Measurements from ENCODE around the gene ZNF24. TPM values are rescaled to one million over a fixed set of nuclear protein-coding genes. Genes with fewer than 3 reads are reported as not detected.

The ZNF24 gene
- total RNA-seq, 1 donor from 2014 or later, result 55.3 TPM

GRCh38 chr18:35387152-35387571 is 42.9 kb upstream of the ZNF24 start:
- Mint-ChIP-seq H3K27ac (no peak overlapping the region), H3K4me1 (no peaks in the 10 kb centered on the region), H3K9me3 (peaks cover 3% of the 10 kb centered on the region), H3K4me3 (no peak overlapping the region), H3K36me3 (no peaks in the 10 kb centered on the region), H3K27me3 (ENCODE audit: low read depth) (peaks cover 23% of the 10 kb centered on the region)
- no peak for TF ChIP-seq CTCF (IDR thresholded peaks at IDR 0.05; ENCODE audit: unreplicated experiment)
- no peak for DNase-seq (ENCODE audit: low spot score in 2 of 2, unreplicated experiment in 2 of 2)

- H3K27me3 Mint-ChIP-seq (ENCODE audit: low read depth), result peaks cover 23% of the 10 kb centered on the region
- no peak overlapping the region for H3K27ac Mint-ChIP-seq
- H3K4me1 Mint-ChIP-seq, result no peaks in the 10 kb centered on the region
- H3K36me3 Mint-ChIP-seq, result no peaks in the 10 kb centered on the region
- peak; percentile 81 for TF ChIP-seq CTCF (IDR thresholded peaks at IDR 0.05; ENCODE audit: unreplicated experiment)
- H3K9me3 Mint-ChIP-seq, result peaks cover 5% of the 10 kb centered on the region
- peak; percentile 37 to 63 for DNase-seq (ENCODE audit: low spot score in 2 of 2, unreplicated experiment in 2 of 2)
- H3K4me3 Mint-ChIP-seq, result no peak overlapping the region
These were observed 42.4 kb upstream of the ZNF24 start for GRCh38 chr18:35386600-35387100.

GRCh38 chr18:35383136-35383535 is 38.9 kb upstream of the ZNF24 start:
- Mint-ChIP-seq H3K4me1 (no peaks in the 10 kb centered on the region), H3K36me3 (no peaks in the 10 kb centered on the region), H3K27me3 (ENCODE audit: low read depth) (peaks cover 25% of the 10 kb centered on the region), H3K9me3 (peaks cover 10% of the 10 kb centered on the region), H3K4me3 (no peak overlapping the region), H3K27ac (no peak overlapping the region)
- DNase-seq (ENCODE audit: low spot score in 2 of 2, unreplicated experiment in 2 of 2), result no peak
- no peak for TF ChIP-seq CTCF (IDR thresholded peaks at IDR 0.05; ENCODE audit: unreplicated experiment)

- Mint-ChIP-seq H3K36me3 (no peaks in the 10 kb centered on the region), H3K27ac (no peak overlapping the region), H3K4me3 (no peak overlapping the region), H3K9me3 (peaks cover 10% of the 10 kb centered on the region), H3K27me3 (ENCODE audit: low read depth) (peaks cover 27% of the 10 kb centered on the region), H3K4me1 (peaks cover 2% of the 10 kb centered on the region)
- TF ChIP-seq CTCF (IDR thresholded peaks at IDR 0.05; ENCODE audit: unreplicated experiment), result no peak
- DNase-seq (ENCODE audit: low spot score in 2 of 2, unreplicated experiment in 2 of 2), result no peak
These were observed 35.2 kb upstream of the ZNF24 start for GRCh38 chr18:35379421-35379820.

GRCh38 chr18:35378574-35378896 is 34.3 kb upstream of the ZNF24 start:
- H3K27ac Mint-ChIP-seq, result no peak overlapping the region

More at GRCh38 chr18:35378574-35378896, 34.3 kb upstream of the ZNF24 start:
- Mint-ChIP-seq H3K27me3 (ENCODE audit: low read depth) (peaks cover 25% of the 10 kb centered on the region), H3K36me3 (no peaks in the 10 kb centered on the region), H3K4me1 (peaks cover 2% of the 10 kb centered on the region), H3K4me3 (no peak overlapping the region), H3K9me3 (peaks cover 10% of the 10 kb centered on the region)
- no peak for TF ChIP-seq CTCF (IDR thresholded peaks at IDR 0.05; ENCODE audit: unreplicated experiment)
- no peak for DNase-seq (ENCODE audit: low spot score in 2 of 2, unreplicated experiment in 2 of 2)
